ENCODE measurements around the gene CORO2B.

Gene CORO2B

DNA sequence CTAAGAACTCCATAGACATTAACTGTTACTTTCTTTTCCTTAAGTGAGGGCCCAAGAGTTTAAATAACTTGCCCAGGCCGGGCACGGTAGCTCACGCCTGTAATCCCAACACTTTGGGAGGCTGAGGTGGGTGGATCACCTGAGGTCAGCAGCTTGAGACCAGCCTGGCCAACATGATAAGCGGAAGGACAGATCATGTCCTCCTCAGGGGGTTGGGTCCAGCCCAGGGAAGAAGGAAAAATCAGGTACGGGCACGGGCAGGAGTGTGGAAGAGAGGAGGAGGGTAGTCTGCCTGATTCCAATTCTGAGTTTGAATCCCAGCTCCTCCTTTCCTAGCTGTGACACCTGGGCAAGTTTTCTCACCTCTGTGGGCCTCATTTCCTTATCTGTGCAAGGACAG, 123.1 kb downstream of the CORO2B start:
- Histone ChIP-seq H3K36me3 (ENCODE audit: insufficient read depth, low read length) (no peaks in the 10 kb centered on the region), H3K79me2 (ENCODE audit: insufficient read depth, low read length) (no peaks in the 10 kb centered on the region), H3K27ac (ENCODE audit: low read length) (no peak overlapping the region), H3K4me2 (ENCODE audit: insufficient read depth, low read length) (no peak overlapping the region), H3K27me3 (ENCODE audit: insufficient read depth, low read length, poor library complexity) (no peaks in the 10 kb centered on the region), H4K20me1 (ENCODE audit: insufficient read depth, low read length) (no peaks in the 10 kb centered on the region), H3K9me3 (ENCODE audit: insufficient read depth, low read length, severe bottlenecking) (no peaks in the 10 kb centered on the region), H3K4me1 (ENCODE audit: insufficient read depth, low read length) (no peaks in the 10 kb centered on the region), H3K4me3 (ENCODE audit: low read depth in 1 of 2, low read length in 2 of 2) (no peak overlapping the region), H3K9ac (ENCODE audit: low read depth, low read length) (no peak overlapping the region), H2AFZ (ENCODE audit: low read depth, low read length) (no peak overlapping the region)
- no peak for DNase-seq
- no peak for ATAC-seq (ENCODE audit: insufficient read depth, low read depth)
- no peak for TF ChIP-seq EZH2 (IDR thresholded peaks at IDR 0.05; ENCODE audit: borderline replicate concordance, low read depth, low read length, severe bottlenecking)
- TF ChIP-seq CTCF (IDR thresholded peaks at IDR 0.05; ENCODE audit: borderline replicate concordance, extremely low read depth, low read length, poor library complexity, severe bottlenecking) = no peak

- Histone ChIP-seq H3K4me1 (ENCODE audit: insufficient read depth, low read length) (no peaks in the 10 kb centered on the region), H3K4me3 (ENCODE audit: low read depth in 1 of 2, low read length in 2 of 2) (no peak overlapping the region), H3K27ac (ENCODE audit: low read length) (no peak overlapping the region), H3K27me3 (ENCODE audit: insufficient read depth, low read length, poor library complexity) (no peaks in the 10 kb centered on the region), H4K20me1 (ENCODE audit: insufficient read depth, low read length) (no peaks in the 10 kb centered on the region), H3K36me3 (ENCODE audit: insufficient read depth, low read length) (no peaks in the 10 kb centered on the region), H2AFZ (ENCODE audit: low read depth, low read length) (no peak overlapping the region), H3K4me2 (ENCODE audit: insufficient read depth, low read length) (no peak overlapping the region), H3K9me3 (ENCODE audit: insufficient read depth, low read length, severe bottlenecking) (no peaks in the 10 kb centered on the region), H3K79me2 (ENCODE audit: insufficient read depth, low read length) (no peaks in the 10 kb centered on the region), H3K9ac (ENCODE audit: low read depth, low read length) (no peak overlapping the region)
- ATAC-seq (ENCODE audit: insufficient read depth, low read depth) (no peak), DNase-seq (no peak)
- TF ChIP-seq CTCF (IDR thresholded peaks at IDR 0.05; ENCODE audit: borderline replicate concordance, extremely low read depth, low read length, poor library complexity, severe bottlenecking) (no peak), EZH2 (IDR thresholded peaks at IDR 0.05; ENCODE audit: borderline replicate concordance, low read depth, low read length, severe bottlenecking) (no peak)
Observed at GRCh38 chr15:68704496-68705021, 125.8 kb downstream of the CORO2B start.

DNA sequence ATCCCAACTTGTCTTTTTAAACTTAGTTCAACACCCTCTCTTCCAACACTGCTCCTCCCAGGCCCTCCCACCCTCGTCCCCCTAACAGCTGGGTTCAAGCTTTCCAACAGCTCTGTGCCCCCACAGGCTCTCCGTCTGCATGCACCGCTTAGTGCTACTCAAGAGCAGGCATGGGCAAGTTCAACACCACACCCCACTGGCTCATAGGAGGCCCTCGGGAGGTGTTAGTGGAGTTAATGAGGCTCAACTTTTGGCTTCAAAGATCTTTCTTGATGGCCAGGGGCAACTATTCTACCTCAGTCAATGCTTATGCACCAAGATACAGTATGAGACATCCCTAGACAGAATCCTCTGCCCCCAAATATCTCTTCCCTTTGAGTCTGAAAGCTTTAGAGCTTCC, 127.5 kb downstream of the CORO2B start:
- H3K27me3 ChIP-seq (ENCODE audit: insufficient read depth, low read length, poor library complexity) = no peaks in the 10 kb centered on the region
- H3K4me1 ChIP-seq (ENCODE audit: insufficient read depth, low read length) = no peaks in the 10 kb centered on the region
- H3K4me3 ChIP-seq (ENCODE audit: low read depth in 1 of 2, low read length in 2 of 2) = no peak overlapping the region
- no peaks in the 10 kb centered on the region for H3K79me2 ChIP-seq (ENCODE audit: insufficient read depth, low read length)
- H3K9me3 ChIP-seq (ENCODE audit: insufficient read depth, low read length, severe bottlenecking) = no peaks in the 10 kb centered on the region
- ATAC-seq (ENCODE audit: insufficient read depth, low read depth) = no peak
- no peak overlapping the region for H2AFZ ChIP-seq (ENCODE audit: low read depth, low read length)
- H4K20me1 ChIP-seq (ENCODE audit: insufficient read depth, low read length) = no peaks in the 10 kb centered on the region
- H3K27ac ChIP-seq (ENCODE audit: low read length) = no peak overlapping the region
- TF ChIP-seq CTCF (IDR thresholded peaks at IDR 0.05; ENCODE audit: borderline replicate concordance, extremely low read depth, low read length, poor library complexity, severe bottlenecking) (no peak), EZH2 (IDR thresholded peaks at IDR 0.05; ENCODE audit: borderline replicate concordance, low read depth, low read length, severe bottlenecking) (no peak)
- no peak for DNase-seq
- no peaks in the 10 kb centered on the region for H3K36me3 ChIP-seq (ENCODE audit: insufficient read depth, low read length)
- H3K9ac ChIP-seq (ENCODE audit: low read depth, low read length) = no peak overlapping the region
- H3K4me2 ChIP-seq (ENCODE audit: insufficient read depth, low read length) = no peak overlapping the region

DNA sequence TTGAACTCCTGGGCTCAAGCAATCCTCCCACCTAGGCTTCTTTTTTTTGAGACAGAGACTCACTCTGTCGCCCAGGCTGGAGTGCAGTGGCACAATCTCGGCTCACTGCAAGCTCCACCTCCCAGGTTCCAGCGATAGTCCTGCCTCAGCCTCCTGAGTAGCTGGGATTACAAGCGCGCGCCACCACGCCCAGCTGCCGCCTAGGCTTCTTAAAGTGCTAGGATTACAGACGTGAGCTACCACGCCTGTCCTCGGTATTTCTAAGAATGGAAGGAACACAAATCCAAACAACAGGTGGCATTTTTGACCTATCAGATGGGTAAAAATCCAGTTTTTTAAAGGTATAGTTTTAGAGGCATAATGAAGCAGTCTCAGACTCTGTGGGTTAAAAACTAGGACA, 128.1 kb downstream of the CORO2B start:
- H4K20me1 ChIP-seq (ENCODE audit: insufficient read depth, low read length) = no peaks in the 10 kb centered on the region
- H3K4me2 ChIP-seq (ENCODE audit: insufficient read depth, low read length) = no peak overlapping the region
- no peaks in the 10 kb centered on the region for H3K9me3 ChIP-seq (ENCODE audit: insufficient read depth, low read length, severe bottlenecking)
- H3K27me3 ChIP-seq (ENCODE audit: insufficient read depth, low read length, poor library complexity) = no peaks in the 10 kb centered on the region
- H3K9ac ChIP-seq (ENCODE audit: low read depth, low read length) = no peak overlapping the region
- no peak overlapping the region for H3K27ac ChIP-seq (ENCODE audit: low read length)
- no peaks in the 10 kb centered on the region for H3K4me1 ChIP-seq (ENCODE audit: insufficient read depth, low read length)
- ATAC-seq (ENCODE audit: insufficient read depth, low read depth) (no peak), DNase-seq (no peak)
- H3K4me3 ChIP-seq (ENCODE audit: low read depth in 1 of 2, low read length in 2 of 2) = no peak overlapping the region
- TF ChIP-seq EZH2 (IDR thresholded peaks at IDR 0.05; ENCODE audit: borderline replicate concordance, low read depth, low read length, severe bottlenecking) = no peak
- TF ChIP-seq CTCF (IDR thresholded peaks at IDR 0.05; ENCODE audit: borderline replicate concordance, extremely low read depth, low read length, poor library complexity, severe bottlenecking) = no peak
- no peaks in the 10 kb centered on the region for H3K79me2 ChIP-seq (ENCODE audit: insufficient read depth, low read length)
- no peaks in the 10 kb centered on the region for H3K36me3 ChIP-seq (ENCODE audit: insufficient read depth, low read length)
- H2AFZ ChIP-seq (ENCODE audit: low read depth, low read length) = no peak overlapping the region

All from DND-41 (cell line).